NT2/D1 (cell line): ENCODE data around the gene DDX42.

ENCODE experiments used
- SUZ12 ChIP-seq: IDR thresholded peaks from 2 replicates; pipeline ENCODE4 v1.6.1; 2011; ENCODE audit not compliant: insufficient read length, insufficient read depth; ENCODE audit errors: extremely low read depth
- YY1 ChIP-seq: IDR thresholded peaks from 2 replicates; pipeline ENCODE4 v1.6.1; 2011; ENCODE audit not compliant: insufficient read length, insufficient read depth

- TF ChIP-seq SUZ12 = no peak
- no peak for TF ChIP-seq YY1
Observed at GRCh38 chr17:63785556-63785955, 11.6 kb downstream of the DDX42 start.
